ENCODE measurements around the gene SYNGAP1. TPM values are rescaled to one million over a fixed set of nuclear protein-coding genes. Genes with fewer than 3 reads are reported as not detected.

The SYNGAP1 gene
- total RNA-seq: 1.7 and 2.9 TPM in 2 replicates

GRCh38 chr6:33419580-33420490, at the start of gene SYNGAP1:
SYNGAP1 (plus strand) TSS chr6:33420065; CDS start chr6:33420265, 200 bp downstream.

GRCh38 chr6:33391278-33391921, 28.5 kb upstream of the SYNGAP1 start, which contains the start of gene KIFC1:
KIFC1 (plus strand) TSS chr6:33391823; CDS start chr6:33391986, 163 bp downstream.

GRCh38 chr6:33410711-33411631, 8.9 kb upstream of the SYNGAP1 start, which contains the start of gene PHF1:
PHF1 (plus strand) TSS chr6:33411014; CDS start chr6:33412264, 1,250 bp downstream.

GRCh38 chr6:33417903-33418689, 1.8 kb upstream of the SYNGAP1 start, which contains the start of gene CUTA:
CUTA (minus strand) TSS chr6:33418107; CDS start chr6:33418000, 107 bp downstream.

GRCh38 chr6:33454009-33454946, 34.4 kb downstream of the SYNGAP1 start, which contains the start of gene ZBTB9:
ZBTB9 (plus strand) TSS chr6:33454576; CDS start chr6:33455101, 525 bp downstream.

Other genes starting within 250 kb of the SYNGAP1 start
- gene COL11A2, start 227.6 kb upstream of the SYNGAP1 start, total RNA-seq: 0.26 and 0.33 TPM in 2 replicates
- 19.8 and 24.4 TPM in 2 replicates for gene RXRB, start 219.4 kb upstream of the SYNGAP1 start, total RNA-seq
- gene SLC39A7, start 219.2 kb upstream of the SYNGAP1 start, total RNA-seq: 86.5 and 115 TPM in 2 replicates
- gene HSD17B8, start 215.4 kb upstream of the SYNGAP1 start, total RNA-seq: 8.2 and 9.4 TPM in 2 replicates
- gene RING1, start 211.6 kb upstream of the SYNGAP1 start, total RNA-seq: 24.7 and 25.6 TPM in 2 replicates
- 29.3 and 30.0 TPM in 2 replicates for gene VPS52, start 148.2 kb upstream of the SYNGAP1 start, total RNA-seq
- gene RPS18, start 148.0 kb upstream of the SYNGAP1 start, total RNA-seq: 4,072 and 4,082 TPM in 2 replicates
- 4.3 and 10.0 TPM in 2 replicates for gene B3GALT4, start 142.9 kb upstream of the SYNGAP1 start, total RNA-seq
- 61.7 and 63.3 TPM in 2 replicates for gene WDR46, start 130.8 kb upstream of the SYNGAP1 start, total RNA-seq
- gene PFDN6, start 130.5 kb upstream of the SYNGAP1 start, total RNA-seq: 26.5 and 30.2 TPM in 2 replicates
- 55.5 and 57.6 TPM in 2 replicates for gene RGL2, start 121.1 kb upstream of the SYNGAP1 start, total RNA-seq
- 44.0 and 48.9 TPM in 2 replicates for gene TAPBP, start 106.0 kb upstream of the SYNGAP1 start, total RNA-seq
- 14.4 and 20.3 TPM in 2 replicates for gene ZBTB22, start 102.3 kb upstream of the SYNGAP1 start, total RNA-seq
- gene DAXX, start 97.1 kb upstream of the SYNGAP1 start, total RNA-seq: 37.4 and 54.5 TPM in 2 replicates
- 3.1 and 3.8 TPM in 2 replicates for gene KIFC1, start 28.2 kb upstream of the SYNGAP1 start, total RNA-seq
- 10.0 and 11.5 TPM in 2 replicates for gene PHF1, start 9.1 kb upstream of the SYNGAP1 start, total RNA-seq
- gene CUTA, start 2.0 kb upstream of the SYNGAP1 start, total RNA-seq: 51.8 and 59.5 TPM in 2 replicates
- gene ZBTB9, start 34.5 kb downstream of the SYNGAP1 start, total RNA-seq: 4.6 and 7.0 TPM in 2 replicates
- gene BAK1, start 160.2 kb downstream of the SYNGAP1 start, total RNA-seq: 13.2 and 21.1 TPM in 2 replicates
- 7.4 and 18.3 TPM in 2 replicates for gene ITPR3, start 201.3 kb downstream of the SYNGAP1 start, total RNA-seq

Measured in dermis lymphatic vessel endothelial cell (primary cell).